ENCODE results near the gene MEIOC.
"Not testable (repeated sequence)": the region's sequence is repeated elsewhere in the genome, so short reads cannot be mapped to it uniquely, and the experiment has no call there.

The MEIOC gene

GRCh38 chr17:44633998-44634397 lies 22.3 kb upstream of the MEIOC start:
- no peak overlapping the region for H3K4me3 ChIP-seq (ENCODE audit: low read depth, low read length)
- no peak for TF ChIP-seq CTCF (IDR thresholded peaks at IDR 0.05; ENCODE audit: low read depth, low read length)

GRCh38 chr17:44634401-44634800 lies 21.9 kb upstream of the MEIOC start:
- H3K4me3 ChIP-seq (ENCODE audit: low read depth, low read length), result not testable (repeated sequence)

GRCh38 chr17:44636562-44636961 lies 19.7 kb upstream of the MEIOC start:
- H3K4me3 ChIP-seq (ENCODE audit: low read depth, low read length), result no peak overlapping the region
- TF ChIP-seq CTCF (IDR thresholded peaks at IDR 0.05; ENCODE audit: low read depth, low read length), result no peak

GRCh38 chr17:44637066-44637465 lies 19.2 kb upstream of the MEIOC start:
- no peak for TF ChIP-seq CTCF (IDR thresholded peaks at IDR 0.05; ENCODE audit: low read depth, low read length)
- no peak overlapping the region for H3K4me3 ChIP-seq (ENCODE audit: low read depth, low read length)

GRCh38 chr17:44642834-44643233 lies 13.4 kb upstream of the MEIOC start:
- no peak for TF ChIP-seq CTCF (IDR thresholded peaks at IDR 0.05; ENCODE audit: low read depth, low read length)
- H3K4me3 ChIP-seq (ENCODE audit: low read depth, low read length), result no peak overlapping the region

- TF ChIP-seq CTCF (IDR thresholded peaks at IDR 0.05; ENCODE audit: low read depth, low read length), result no peak
- no peak overlapping the region for H3K4me3 ChIP-seq (ENCODE audit: low read depth, low read length)
Measured at GRCh38 chr17:44645341-44645740, 10.9 kb upstream of the MEIOC start.

GRCh38 chr17:44646280-44646679 lies 10.0 kb upstream of the MEIOC start:
- no peak for TF ChIP-seq CTCF (IDR thresholded peaks at IDR 0.05; ENCODE audit: low read depth, low read length)
- H3K4me3 ChIP-seq (ENCODE audit: low read depth, low read length), result no peak overlapping the region

GRCh38 chr17:44647736-44648135 lies 8.5 kb upstream of the MEIOC start:
- no peak for TF ChIP-seq CTCF (IDR thresholded peaks at IDR 0.05; ENCODE audit: low read depth, low read length)
- H3K4me3 ChIP-seq (ENCODE audit: low read depth, low read length), result no peak overlapping the region

Data from WI38 (cell line).